Frontal cortex (tissue), 4 donors: ENCODE data around the gene ZKSCAN3. TPM values are rescaled to one million over a fixed set of nuclear protein-coding genes. Genes with fewer than 3 reads are reported as not detected.
A peak's percentile ranks its signal among the peaks of the same experiment; 100 is the strongest.
"Not testable (repeated sequence)": the region's sequence is repeated elsewhere in the genome, so short reads cannot be mapped to it uniquely, and the experiment has no call there.

Experiments used
- DNase-seq, 2 donors: peaks; one replicate each; pipeline ENCODE4 v3.0.0; 2012; ENCODE audit warnings: low spot score in 2 of 2
- FAIRE-seq: peaks from 2 replicates; lab custom pipeline; 2012; peaks lifted over from hg19 to GRCh38; lab: Jason Lieb, UNC
- total RNA-seq: library from RNA; depleted of rRNA; stranded (reverse); fragments of >200 nt; gene quantifications from one replicate; pipeline ENCODE4 v1.2.3, GENCODE V29; 2014
- donor health status: control.
- donor health status: control.
- donor health status: control.

Gene ZKSCAN3
- total RNA-seq, 1 donor from 2014 or later, result 7.3 TPM

GRCh38 chr6:28340310-28341095 is 9.2 kb upstream of the ZKSCAN3 start:
- no peak for DNase-seq
- no peak for FAIRE-seq

- DNase-seq (no peak), FAIRE-seq (no peak)
Observed at GRCh38 chr6:28343898-28344677, 5.7 kb upstream of the ZKSCAN3 start.

- DNase-seq (no peak), FAIRE-seq (no peak)
Observed at GRCh38 chr6:28345201-28345600, 4.5 kb upstream of the ZKSCAN3 start.

- FAIRE-seq (no peak), DNase-seq (no peak)
Observed at GRCh38 chr6:28347119-28347518, 2.6 kb upstream of the ZKSCAN3 start.

GRCh38 chr6:28349344-28349891 is 329 bp upstream of the ZKSCAN3 start:
- FAIRE-seq (no peak), DNase-seq (no peak)

- no peak for FAIRE-seq
Observed at GRCh38 chr6:28351087-28351486, 1.3 kb downstream of the ZKSCAN3 start.

GRCh38 chr6:28351493-28351925 is 1.8 kb downstream of the ZKSCAN3 start:
- FAIRE-seq (no peak), DNase-seq (no peak)

More at GRCh38 chr6:28351087-28351486, 1.3 kb downstream of the ZKSCAN3 start:
- no peak for DNase-seq

DNA sequence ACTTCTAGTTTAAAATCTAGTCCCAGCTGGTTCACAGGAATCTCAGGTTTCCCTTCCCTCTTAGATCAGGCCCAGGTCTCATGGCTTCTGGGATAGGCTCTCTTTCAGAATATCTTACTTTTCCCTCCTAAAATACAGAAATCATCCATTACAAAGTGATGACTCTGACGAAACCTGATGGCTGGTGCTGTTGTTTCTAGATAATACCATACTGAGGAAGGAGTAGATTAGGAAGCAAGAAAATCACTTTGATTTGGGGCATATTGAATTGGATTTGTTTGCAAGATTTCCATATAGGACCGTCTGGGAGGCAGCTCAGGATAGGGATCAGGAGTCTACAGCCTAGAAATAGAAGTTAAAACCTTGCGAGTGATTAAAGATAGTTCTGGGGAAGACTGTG is 3.6 kb downstream of the ZKSCAN3 start:
- DNase-seq (no peak), FAIRE-seq (no peak)

- FAIRE-seq (no peak), DNase-seq (peak in 1 of 2 donors; percentile 10)
Observed at GRCh38 chr6:28353981-28354676, 4.4 kb downstream of the ZKSCAN3 start.

DNA sequence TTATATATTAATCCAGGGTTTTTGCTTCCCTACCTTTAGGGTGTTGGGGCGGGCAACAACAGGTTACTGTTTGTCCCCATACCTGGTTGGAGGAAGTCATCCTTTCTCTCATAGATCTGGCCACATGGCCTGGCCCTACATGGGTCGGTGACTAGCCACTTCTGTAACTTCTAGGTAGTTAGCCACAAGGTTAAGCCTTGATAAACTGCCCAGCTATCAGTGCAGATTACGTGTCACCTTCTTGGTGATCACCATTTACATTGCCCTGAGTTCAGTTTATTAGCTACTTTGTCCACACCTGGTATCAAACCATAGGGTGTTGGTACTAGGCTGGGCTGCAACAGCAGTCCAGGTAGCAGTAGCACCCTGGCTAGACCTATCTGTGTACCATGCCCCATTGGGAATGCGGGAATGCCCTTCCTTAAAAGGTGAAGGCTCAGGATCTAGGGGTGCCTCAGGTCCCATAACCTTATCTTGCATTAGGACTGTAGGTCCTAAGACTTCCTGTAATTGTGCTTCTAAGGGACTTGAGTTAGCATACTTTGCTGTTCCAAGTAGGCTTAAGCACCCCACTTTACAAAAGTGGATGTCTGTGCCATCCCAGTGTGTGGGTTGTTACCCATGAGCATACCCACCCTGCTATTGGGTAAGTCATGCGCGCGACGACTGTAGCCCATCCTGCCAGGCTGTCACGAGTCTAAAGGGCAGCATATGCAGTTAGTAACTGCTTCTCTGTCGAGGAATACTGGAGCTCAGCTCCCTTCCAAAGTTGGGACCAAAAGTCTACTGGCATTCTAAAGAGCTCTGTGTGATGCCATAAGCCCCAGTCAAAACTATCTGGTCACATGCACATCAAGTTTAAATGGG is 5.2 kb downstream of the ZKSCAN3 start:
- no peak for DNase-seq
- FAIRE-seq, result no peak

DNA sequence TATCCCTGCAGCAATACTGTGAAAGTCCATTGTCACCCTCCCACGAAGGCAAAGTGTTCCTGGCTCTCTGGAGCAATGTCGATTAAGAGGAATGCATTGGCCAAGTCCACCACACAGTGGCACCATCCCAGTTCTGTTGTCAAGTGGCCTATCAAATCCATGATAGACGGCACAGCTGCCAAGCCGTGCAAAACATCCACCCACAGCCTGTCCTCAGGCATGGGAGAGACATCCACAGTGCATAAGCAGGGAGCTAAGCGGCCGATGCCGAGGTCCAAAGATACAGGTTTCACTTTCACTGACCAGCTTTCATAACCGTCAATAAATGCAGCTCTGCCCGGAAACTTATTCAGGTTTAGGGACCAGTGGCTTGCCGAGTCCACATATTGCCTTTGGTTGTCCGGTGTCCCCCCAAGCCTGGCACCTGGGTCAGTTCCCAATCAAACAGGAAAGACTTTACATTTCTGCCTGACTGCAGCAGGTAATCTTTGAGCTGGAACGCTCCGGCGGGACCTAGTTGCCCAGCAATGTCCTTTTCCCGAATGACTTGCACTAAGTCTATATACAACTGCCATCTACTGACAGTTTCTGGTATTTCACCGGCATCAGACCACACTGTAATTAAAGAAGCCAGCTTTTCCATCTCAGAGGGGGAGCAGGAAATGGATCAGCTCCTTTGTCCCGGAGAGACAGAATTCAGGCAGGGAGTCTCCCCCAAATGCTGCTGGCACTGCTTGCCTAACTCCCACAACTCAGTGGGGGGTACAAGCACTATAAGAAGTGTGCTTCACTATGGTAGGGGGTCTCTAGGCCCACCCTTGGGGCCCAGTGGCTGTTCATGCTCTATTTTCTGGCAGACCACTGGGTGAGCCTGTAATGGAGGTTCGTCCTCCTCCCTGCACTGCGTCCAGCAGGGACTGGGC is 6.3 kb downstream of the ZKSCAN3 start:
- FAIRE-seq (no peak), DNase-seq (peak; percentile 48 to 64)

DNA sequence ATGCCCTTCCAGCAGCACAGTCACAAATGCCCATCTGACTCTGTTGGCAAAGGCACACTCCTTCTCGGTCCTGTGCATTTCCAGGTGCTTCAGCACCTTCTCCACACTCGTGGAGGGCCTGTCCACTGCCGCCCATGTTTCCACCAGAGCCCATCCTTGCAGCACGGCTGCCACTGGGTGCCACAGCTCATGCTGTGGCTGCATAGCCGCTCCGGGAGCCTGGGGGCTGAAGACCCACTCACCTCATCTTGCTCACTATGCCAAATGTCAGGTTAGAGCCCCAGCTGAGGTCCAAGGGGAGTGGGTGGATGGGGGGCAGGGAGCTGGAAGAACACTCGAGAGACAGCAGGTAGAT is 6.9 kb downstream of the ZKSCAN3 start:
- no peak for DNase-seq
- FAIRE-seq, result no peak

- DNase-seq, result no peak
- FAIRE-seq, result no peak
Observed at GRCh38 chr6:28357036-28357435, 7.3 kb downstream of the ZKSCAN3 start.

DNA sequence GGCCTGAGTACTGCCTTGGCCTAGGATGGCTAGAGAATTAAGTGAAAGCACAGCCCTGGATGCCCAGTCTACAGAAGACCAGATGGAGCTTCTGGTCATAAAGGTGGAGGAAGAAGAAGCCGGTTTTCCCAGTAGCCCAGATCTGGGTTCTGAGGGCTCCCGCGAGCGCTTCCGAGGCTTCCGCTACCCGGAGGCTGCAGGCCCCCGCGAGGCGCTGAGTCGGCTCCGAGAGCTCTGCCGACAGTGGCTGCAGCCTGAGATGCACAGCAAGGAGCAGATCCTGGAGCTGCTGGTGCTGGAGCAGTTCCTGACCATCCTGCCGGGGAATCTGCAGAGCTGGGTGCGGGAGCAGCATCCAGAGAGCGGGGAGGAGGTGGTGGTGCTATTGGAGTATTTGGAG is 9.8 kb downstream of the ZKSCAN3 start:
- not testable (repeated sequence) for FAIRE-seq, DNase-seq

GRCh38 chr6:28360961-28361360 is 11.2 kb downstream of the ZKSCAN3 start:
- FAIRE-seq, result no peak
- DNase-seq, result no peak

GRCh38 chr6:28365590-28365989 is 15.8 kb downstream of the ZKSCAN3 start:
- DNase-seq, FAIRE-seq: not testable (repeated sequence)

- FAIRE-seq, result no peak
- no peak for DNase-seq
Observed at GRCh38 chr6:28368522-28368921, 18.8 kb downstream of the ZKSCAN3 start.

DNA sequence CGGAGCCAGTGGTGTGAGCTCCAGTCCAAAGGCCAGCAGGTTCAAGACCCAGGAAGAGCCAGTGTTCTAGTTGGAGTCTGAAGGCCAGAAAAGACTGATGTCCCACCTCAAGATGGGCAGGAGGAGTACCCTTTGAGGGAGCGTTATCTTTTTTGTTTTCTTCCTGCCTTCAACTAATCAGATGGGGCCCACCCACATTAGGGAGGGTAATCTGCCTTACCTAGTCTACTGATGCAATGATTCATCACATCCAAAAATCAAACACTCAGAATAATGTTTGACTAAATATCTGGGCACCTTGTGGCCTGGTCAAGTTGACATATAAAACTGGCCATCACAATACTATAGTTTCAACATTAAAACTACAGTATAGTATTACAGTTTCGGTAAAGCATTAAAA is 19.7 kb downstream of the ZKSCAN3 start:
- DNase-seq (no peak), FAIRE-seq (no peak)
